ENCODE measurements around the gene SLC44A1.

The SLC44A1 gene

DNA sequence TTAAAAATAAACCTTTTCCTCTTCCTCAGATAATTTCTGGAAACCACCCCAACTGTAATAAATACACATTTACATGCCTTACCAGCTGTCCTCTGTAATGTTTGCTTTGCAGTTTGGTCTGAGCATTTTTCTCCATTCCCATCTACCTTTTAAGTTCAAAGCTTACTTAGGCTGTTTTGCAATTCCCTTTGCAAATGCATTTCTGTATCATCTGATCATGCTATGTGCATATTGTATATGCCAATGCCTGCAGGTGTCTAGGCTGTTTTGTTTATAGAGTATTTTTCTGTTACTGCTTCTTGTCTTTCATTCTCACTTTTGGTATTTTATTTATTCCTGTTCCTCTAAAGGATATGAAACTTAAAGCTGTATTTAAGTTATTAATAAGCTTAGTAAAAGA lies 86.3 kb downstream of the SLC44A1 start:
- no peak overlapping the region for H3K4me3 ChIP-seq (ENCODE audit: low read depth, low read length)
- no peaks in the 10 kb centered on the region for H3K27me3 ChIP-seq (ENCODE audit: insufficient read depth, low read depth, severe bottlenecking)
- no peaks in the 10 kb centered on the region for H3K9me3 ChIP-seq (ENCODE audit: severe bottlenecking)
- TF ChIP-seq, protein P1, sequence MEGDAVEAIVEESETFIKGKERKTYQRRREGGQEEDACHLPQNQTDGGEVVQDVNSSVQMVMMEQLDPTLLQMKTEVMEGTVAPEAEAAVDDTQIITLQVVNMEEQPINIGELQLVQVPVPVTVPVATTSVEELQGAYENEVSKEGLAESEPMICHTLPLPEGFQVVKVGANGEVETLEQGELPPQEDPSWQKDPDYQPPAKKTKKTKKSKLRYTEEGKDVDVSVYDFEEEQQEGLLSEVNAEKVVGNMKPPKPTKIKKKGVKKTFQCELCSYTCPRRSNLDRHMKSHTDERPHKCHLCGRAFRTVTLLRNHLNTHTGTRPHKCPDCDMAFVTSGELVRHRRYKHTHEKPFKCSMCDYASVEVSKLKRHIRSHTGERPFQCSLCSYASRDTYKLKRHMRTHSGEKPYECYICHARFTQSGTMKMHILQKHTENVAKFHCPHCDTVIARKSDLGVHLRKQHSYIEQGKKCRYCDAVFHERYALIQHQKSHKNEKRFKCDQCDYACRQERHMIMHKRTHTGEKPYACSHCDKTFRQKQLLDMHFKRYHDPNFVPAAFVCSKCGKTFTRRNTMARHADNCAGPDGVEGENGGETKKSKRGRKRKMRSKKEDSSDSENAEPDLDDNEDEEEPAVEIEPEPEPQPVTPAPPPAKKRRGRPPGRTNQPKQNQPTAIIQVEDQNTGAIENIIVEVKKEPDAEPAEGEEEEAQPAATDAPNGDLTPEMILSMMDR (IDR thresholded peaks at IDR 0.05; ENCODE audit: low read depth, low read length), result no peak
- H3K27ac ChIP-seq, result no peak overlapping the region
- no peak for DNase-seq
- peaks cover 36% of the 10 kb centered on the region for H3K36me3 ChIP-seq

DNA sequence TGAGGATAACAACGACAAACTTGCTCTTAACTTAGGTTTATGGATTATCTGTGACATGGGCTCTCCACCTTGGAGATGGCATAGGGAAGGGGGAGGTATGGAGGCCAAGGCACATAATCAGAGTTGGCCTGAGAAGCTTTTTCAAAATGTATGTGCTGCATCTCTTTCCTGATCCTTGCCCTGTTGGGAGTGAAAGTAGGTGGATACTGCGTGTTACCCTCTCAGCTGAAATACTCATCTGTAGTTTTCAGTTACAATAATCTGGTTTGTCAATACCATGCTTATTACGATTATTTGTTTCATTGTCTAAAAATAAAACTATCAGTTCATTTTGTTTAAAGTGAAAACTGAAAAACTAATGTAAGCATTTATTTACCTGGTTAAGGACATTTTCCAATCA lies 86.7 kb downstream of the SLC44A1 start:
- Histone ChIP-seq H3K9me3 (ENCODE audit: severe bottlenecking) (no peaks in the 10 kb centered on the region), H3K27me3 (ENCODE audit: insufficient read depth, low read depth, severe bottlenecking) (no peaks in the 10 kb centered on the region), H3K36me3 (peaks cover 36% of the 10 kb centered on the region), H3K27ac (no peak overlapping the region), H3K4me3 (ENCODE audit: low read depth, low read length) (no peak overlapping the region)
- peak; percentile 19 for DNase-seq
- TF ChIP-seq, protein P1 (IDR thresholded peaks at IDR 0.05; ENCODE audit: low read depth, low read length), result no peak

DNA sequence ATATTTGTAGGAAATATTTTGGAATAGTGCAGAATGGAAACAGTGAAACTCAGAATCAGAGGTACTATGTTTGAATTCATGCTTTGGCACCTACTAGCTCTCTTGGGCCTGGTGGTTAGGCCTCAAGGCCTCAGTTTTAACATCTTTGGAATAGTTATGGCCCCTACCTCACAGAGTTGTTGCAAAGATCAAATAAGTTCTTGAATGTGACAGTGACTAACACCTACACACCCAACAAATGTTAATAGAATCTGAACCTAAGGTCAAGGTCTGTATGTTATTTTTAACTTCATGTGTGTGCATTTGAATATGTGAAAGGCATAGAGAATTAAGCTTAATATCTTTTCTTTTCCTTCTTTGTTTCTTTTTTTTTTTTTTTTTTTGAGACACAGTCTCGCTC lies 87.3 kb downstream of the SLC44A1 start:
- Histone ChIP-seq H3K4me3 (ENCODE audit: low read depth, low read length) (no peak overlapping the region), H3K36me3 (peaks cover 36% of the 10 kb centered on the region), H3K27me3 (ENCODE audit: insufficient read depth, low read depth, severe bottlenecking) (no peaks in the 10 kb centered on the region), H3K9me3 (ENCODE audit: severe bottlenecking) (no peaks in the 10 kb centered on the region), H3K27ac (no peak overlapping the region)
- TF ChIP-seq, protein P1 (IDR thresholded peaks at IDR 0.05; ENCODE audit: low read depth, low read length), result no peak
- no peak for DNase-seq

DNA sequence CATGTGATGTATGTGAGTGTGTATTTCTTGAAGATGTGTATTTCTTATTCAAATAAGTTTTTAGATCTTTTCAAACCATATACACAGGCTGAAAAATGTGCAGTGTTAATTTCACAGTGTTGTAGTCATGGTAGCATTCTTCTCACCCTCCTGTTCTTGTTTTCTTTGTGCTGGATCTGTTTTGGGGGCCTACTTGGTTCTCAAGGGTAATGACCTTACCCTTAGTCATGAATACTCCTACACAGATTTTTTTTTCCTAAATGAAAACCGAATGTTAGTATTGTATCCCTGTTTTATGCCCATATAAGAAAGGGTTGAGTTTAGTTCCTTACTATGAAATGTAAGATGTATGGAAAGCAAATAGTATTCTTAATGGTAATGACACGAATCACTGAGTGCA lies 88.0 kb downstream of the SLC44A1 start:
- DNase-seq, result no peak
- no peak overlapping the region for H3K27ac ChIP-seq
- TF ChIP-seq, protein P1 (IDR thresholded peaks at IDR 0.05; ENCODE audit: low read depth, low read length), result no peak

DNA sequence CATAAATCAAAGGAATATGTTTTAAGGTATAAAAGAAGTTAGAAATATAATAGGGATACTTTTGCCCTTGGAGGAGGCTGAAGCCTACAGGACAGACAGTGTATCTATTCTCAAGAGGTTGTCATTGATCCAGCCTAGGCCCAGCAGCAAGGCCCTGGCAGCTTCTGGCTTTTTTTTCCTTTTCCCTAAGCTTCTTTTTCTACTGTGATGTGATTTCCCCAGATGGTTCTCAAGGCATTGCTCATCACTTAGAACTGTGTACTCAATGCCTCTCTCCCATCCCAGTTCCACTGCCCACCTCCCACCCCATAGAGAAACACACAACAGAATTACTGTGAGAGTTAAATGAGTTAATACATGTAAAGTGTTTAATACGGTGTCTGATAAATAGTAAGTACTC lies 88.6 kb downstream of the SLC44A1 start:
- Histone ChIP-seq H3K4me3 (ENCODE audit: low read depth, low read length) (no peak overlapping the region), H3K27ac (no peak overlapping the region), H3K27me3 (ENCODE audit: insufficient read depth, low read depth, severe bottlenecking) (no peaks in the 10 kb centered on the region), H3K9me3 (ENCODE audit: severe bottlenecking) (no peaks in the 10 kb centered on the region), H3K36me3 (peaks cover 42% of the 10 kb centered on the region)
- DNase-seq, result peak; percentile 14
- TF ChIP-seq, protein P1 (IDR thresholded peaks at IDR 0.05; ENCODE audit: low read depth, low read length), result no peak

More for the DNA sequence above, 88.0 kb downstream of the SLC44A1 start:
- no peaks in the 10 kb centered on the region for H3K27me3 ChIP-seq (ENCODE audit: insufficient read depth, low read depth, severe bottlenecking)
- peaks cover 39% of the 10 kb centered on the region for H3K36me3 ChIP-seq
- no peaks in the 10 kb centered on the region for H3K9me3 ChIP-seq (ENCODE audit: severe bottlenecking)
- H3K4me3 ChIP-seq (ENCODE audit: low read depth, low read length), result no peak overlapping the region

DNA sequence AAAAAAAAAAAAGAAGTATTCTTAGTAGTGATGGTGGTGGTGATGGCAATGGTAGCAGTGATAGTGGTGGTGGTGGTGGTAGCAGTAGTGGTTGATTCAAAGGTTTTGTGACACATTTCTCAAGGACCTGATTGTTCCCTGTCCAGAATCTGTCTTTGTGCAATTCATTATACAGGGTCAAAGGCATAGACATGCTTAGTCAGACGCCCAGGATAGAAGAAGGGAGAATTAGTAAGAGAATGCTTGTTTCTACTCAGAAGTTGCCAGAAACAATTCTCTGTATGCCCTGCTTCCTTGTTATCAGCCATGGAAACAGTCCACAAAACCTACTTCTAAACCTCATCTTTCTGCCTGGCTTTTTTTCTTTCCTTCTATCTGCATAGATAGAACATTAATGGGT lies 89.4 kb downstream of the SLC44A1 start:
- Histone ChIP-seq H3K4me3 (ENCODE audit: low read depth, low read length) (no peak overlapping the region), H3K36me3 (peaks cover 48% of the 10 kb centered on the region), H3K27ac (no peak overlapping the region), H3K9me3 (ENCODE audit: severe bottlenecking) (no peaks in the 10 kb centered on the region), H3K27me3 (ENCODE audit: insufficient read depth, low read depth, severe bottlenecking) (no peaks in the 10 kb centered on the region)
- DNase-seq, result no peak
- TF ChIP-seq, protein P1 (IDR thresholded peaks at IDR 0.05; ENCODE audit: low read depth, low read length), result no peak
